Osteoblast (primary cell): ENCODE measurements around the gene CDKL5. TPM values are rescaled to one million over a fixed set of nuclear protein-coding genes. Genes with fewer than 3 reads are reported as not detected.
"Not testable (repeated sequence)": the region's sequence is repeated elsewhere in the genome, so short reads cannot be mapped to it uniquely, and the experiment has no call there.

ENCODE experiments used
- DNase-seq: peaks from one replicate; pipeline ENCODE4 v3.0.0; 2011; ENCODE audit warnings: low spot score, mixed read lengths; ENCODE audit not compliant: insufficient read length; ENCODE audit errors: missing footprints
- H2AFZ ChIP-seq: 2 replicates; pipeline ENCODE4 v1.6.0; 2011; ENCODE audit warnings: mild to moderate bottlenecking, low read length
- H3K27ac ChIP-seq: 2 replicates; pipeline ENCODE4 v1.5.1; 2011; ENCODE audit warnings: mild to moderate bottlenecking, low read depth, low read length, moderate library complexity
- H3K27me3 ChIP-seq: 2 replicates; pipeline ENCODE4 v1.6.0; 2012; ENCODE audit warnings: mild to moderate bottlenecking, control low read depth, inconsistent platforms, low read length, moderate library complexity; ENCODE audit not compliant: insufficient read depth
- H3K36me3 ChIP-seq: 2 replicates; pipeline ENCODE4 v1.5.1; 2011; ENCODE audit warnings: mild to moderate bottlenecking, low read length, control low read depth, moderate library complexity; ENCODE audit not compliant: insufficient read depth
- H3K4me1 ChIP-seq: 2 replicates; pipeline ENCODE4 v1.5.1; 2011; ENCODE audit warnings: mild to moderate bottlenecking, low read length, control low read depth, moderate library complexity; ENCODE audit not compliant: insufficient read depth
- H3K4me2 ChIP-seq: 2 replicates; pipeline ENCODE4 v1.6.0; 2011; ENCODE audit warnings: mild to moderate bottlenecking, low read length; ENCODE audit not compliant: insufficient read depth
- H3K4me3 ChIP-seq: fragments of 200-600 bp; sonication (generic); 3 replicates; pipeline ENCODE4 v1.5.1; 2012; ENCODE audit warnings: mild to moderate bottlenecking, low read length, inconsistent platforms; ENCODE audit not compliant: insufficient read depth
- H3K79me2 ChIP-seq: 2 replicates; pipeline ENCODE4 v1.6.0; 2012; ENCODE audit warnings: mild to moderate bottlenecking, low read length, control low read depth, inconsistent platforms; ENCODE audit not compliant: insufficient read depth
- H3K9me3 ChIP-seq: 2 replicates; pipeline ENCODE4 v1.5.1; 2011; ENCODE audit warnings: low read depth, low read length, control low read depth
- H4K20me1 ChIP-seq: 2 replicates; pipeline ENCODE4 v1.6.0; 2012; ENCODE audit warnings: mild to moderate bottlenecking, low read length, control low read depth; ENCODE audit not compliant: insufficient read depth
- total RNA-seq: library from RNA; depleted of rRNA; stranded (reverse); fragments of >200 nt; gene quantifications from 2 replicates; pipeline ENCODE4 v1.2.3, GENCODE V29; 2012
- TF ChIP-seq, protein P1 (sequence below): IDR thresholded peaks from 2 replicates; pipeline ENCODE4 v1.5.1; 2011; ENCODE audit warnings: mild to moderate bottlenecking, low read depth, low read length, moderate library complexity; ENCODE audit errors: extremely low read depth

The CDKL5 gene
- total RNA-seq, 1 donor: 4.0 TPM

DNA sequence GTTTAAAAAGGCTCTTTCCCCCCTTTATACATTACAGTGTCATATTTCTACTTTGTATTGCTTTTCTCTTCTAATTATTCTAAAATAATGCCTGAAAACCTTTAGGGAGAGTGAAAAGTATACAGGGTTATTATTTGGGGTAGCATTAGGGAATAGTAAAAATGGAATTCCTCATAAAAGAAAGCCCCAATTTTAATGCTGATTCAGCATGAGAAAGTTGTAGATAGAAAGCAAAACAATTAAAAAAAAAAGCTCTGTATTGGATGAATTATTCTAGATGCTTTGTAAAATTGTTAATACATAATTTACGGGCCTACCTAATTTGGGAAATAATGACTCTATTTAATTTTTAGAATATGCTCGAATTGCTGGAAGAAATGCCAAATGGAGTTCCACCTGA lies 154.1 kb downstream of the CDKL5 start:
- H3K9me3 ChIP-seq: no peaks in the 10 kb centered on the region

DNA sequence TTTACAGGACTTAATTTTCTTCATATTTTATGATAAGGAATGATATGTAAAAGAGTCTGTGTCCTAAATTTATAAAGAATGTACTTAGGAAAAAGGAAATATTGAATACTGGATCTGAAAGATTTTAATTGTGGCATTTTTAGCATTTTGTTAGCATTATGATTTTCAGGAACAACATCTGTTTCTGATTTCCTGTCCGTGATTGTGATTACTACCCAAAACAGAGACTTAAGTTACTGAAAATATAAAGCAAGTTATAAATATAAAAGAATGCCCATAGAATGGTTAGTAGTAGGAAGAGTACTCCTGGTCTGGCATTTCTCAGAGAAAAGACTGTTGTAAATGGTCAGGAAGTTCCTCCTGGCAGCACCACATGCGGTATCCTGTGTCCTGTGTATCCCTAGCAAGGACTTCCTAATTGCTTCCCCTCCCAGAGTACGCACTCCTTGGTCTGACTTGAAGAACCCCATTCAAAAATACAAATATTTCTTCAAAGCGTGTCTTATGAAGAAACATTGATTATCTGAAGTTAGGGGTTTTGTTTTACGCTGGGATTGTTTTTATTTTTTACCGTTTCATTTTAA lies 157.6 kb downstream of the CDKL5 start:
- H3K36me3 ChIP-seq: peaks cover 3% of the 10 kb centered on the region
- TF ChIP-seq, protein P1, sequence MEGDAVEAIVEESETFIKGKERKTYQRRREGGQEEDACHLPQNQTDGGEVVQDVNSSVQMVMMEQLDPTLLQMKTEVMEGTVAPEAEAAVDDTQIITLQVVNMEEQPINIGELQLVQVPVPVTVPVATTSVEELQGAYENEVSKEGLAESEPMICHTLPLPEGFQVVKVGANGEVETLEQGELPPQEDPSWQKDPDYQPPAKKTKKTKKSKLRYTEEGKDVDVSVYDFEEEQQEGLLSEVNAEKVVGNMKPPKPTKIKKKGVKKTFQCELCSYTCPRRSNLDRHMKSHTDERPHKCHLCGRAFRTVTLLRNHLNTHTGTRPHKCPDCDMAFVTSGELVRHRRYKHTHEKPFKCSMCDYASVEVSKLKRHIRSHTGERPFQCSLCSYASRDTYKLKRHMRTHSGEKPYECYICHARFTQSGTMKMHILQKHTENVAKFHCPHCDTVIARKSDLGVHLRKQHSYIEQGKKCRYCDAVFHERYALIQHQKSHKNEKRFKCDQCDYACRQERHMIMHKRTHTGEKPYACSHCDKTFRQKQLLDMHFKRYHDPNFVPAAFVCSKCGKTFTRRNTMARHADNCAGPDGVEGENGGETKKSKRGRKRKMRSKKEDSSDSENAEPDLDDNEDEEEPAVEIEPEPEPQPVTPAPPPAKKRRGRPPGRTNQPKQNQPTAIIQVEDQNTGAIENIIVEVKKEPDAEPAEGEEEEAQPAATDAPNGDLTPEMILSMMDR: no peak
- H3K4me2 ChIP-seq: no peak overlapping the region
- no peaks in the 10 kb centered on the region for H4K20me1 ChIP-seq
- no peak overlapping the region for H2AFZ ChIP-seq
- H3K9me3 ChIP-seq: no peaks in the 10 kb centered on the region
- H3K79me2 ChIP-seq: no peaks in the 10 kb centered on the region
- no peak overlapping the region for H3K4me3 ChIP-seq
- H3K4me1 ChIP-seq: no peaks in the 10 kb centered on the region
- DNase-seq: no peak
- no peaks in the 10 kb centered on the region for H3K27me3 ChIP-seq
- no peak overlapping the region for H3K27ac ChIP-seq

More for the DNA sequence above, 154.1 kb downstream of the CDKL5 start:
- no peak overlapping the region for H3K27ac ChIP-seq
- DNase-seq: no peak
- no peak overlapping the region for H2AFZ ChIP-seq
- TF ChIP-seq, protein P1: no peak
- peaks cover 5% of the 10 kb centered on the region for H3K4me1 ChIP-seq
- H4K20me1 ChIP-seq: no peaks in the 10 kb centered on the region
- no peak overlapping the region for H3K4me3 ChIP-seq
- H3K27me3 ChIP-seq: no peaks in the 10 kb centered on the region
- H3K79me2 ChIP-seq: no peaks in the 10 kb centered on the region
- no peak overlapping the region for H3K4me2 ChIP-seq
- peaks cover under 1% of the 10 kb centered on the region for H3K36me3 ChIP-seq

DNA sequence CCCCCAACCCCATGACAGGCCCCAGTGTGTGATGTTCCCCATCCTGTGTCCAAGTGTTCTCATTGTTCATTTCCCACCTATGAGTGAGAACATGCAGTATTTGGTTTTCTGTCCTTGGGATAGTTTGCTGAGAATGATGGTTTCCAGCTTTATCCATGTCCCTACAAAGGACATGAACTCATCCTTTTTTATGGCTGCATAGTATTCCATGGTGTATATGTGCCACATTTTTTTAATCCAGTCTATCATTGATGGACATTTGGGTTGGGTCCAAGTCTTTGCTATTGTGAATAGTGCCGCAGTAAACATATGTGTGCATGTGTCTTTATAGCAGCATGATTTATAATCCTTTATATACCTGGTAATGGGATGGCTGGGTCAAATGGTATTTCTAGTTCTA lies 163.9 kb downstream of the CDKL5 start:
- H4K20me1 ChIP-seq, H3K4me2 ChIP-seq, H3K79me2 ChIP-seq, H3K36me3 ChIP-seq, H3K27ac ChIP-seq, H3K4me1 ChIP-seq, DNase-seq, H2AFZ ChIP-seq, H3K27me3 ChIP-seq, H3K9me3 ChIP-seq, H3K4me3 ChIP-seq: not testable (repeated sequence)

DNA sequence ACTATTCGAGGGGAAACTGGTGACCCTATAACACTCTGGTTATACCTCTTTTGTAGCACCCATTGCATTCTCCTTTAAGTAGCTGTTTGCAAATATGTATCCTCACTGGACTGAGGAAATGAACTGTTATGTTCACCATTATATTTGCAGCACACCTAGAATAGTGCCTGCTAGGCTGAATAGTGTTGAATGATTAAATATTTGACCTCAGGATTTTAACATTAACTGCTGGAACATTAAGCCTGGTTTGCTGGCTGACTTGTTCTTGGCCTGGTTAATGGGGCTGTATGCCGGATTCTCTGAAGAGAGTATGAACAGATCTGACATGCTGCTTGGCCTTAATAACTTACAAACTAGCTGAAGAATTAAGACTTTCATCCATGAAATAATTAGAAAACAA lies 166.4 kb downstream of the CDKL5 start:
- TF ChIP-seq, protein P1: no peak
- no peak overlapping the region for H3K4me2 ChIP-seq
- no peaks in the 10 kb centered on the region for H4K20me1 ChIP-seq
- no peaks in the 10 kb centered on the region for H3K36me3 ChIP-seq
- H2AFZ ChIP-seq: no peak overlapping the region
- no peaks in the 10 kb centered on the region for H3K9me3 ChIP-seq
- no peaks in the 10 kb centered on the region for H3K27me3 ChIP-seq
- H3K79me2 ChIP-seq: no peaks in the 10 kb centered on the region
- no peak for DNase-seq
- H3K4me3 ChIP-seq: no peak overlapping the region
- H3K27ac ChIP-seq: no peak overlapping the region
- H3K4me1 ChIP-seq: no peaks in the 10 kb centered on the region
